ENCODE measurements around the gene LAMA3. TPM values are rescaled to one million over a fixed set of nuclear protein-coding genes. Genes with fewer than 3 reads are reported as not detected.
A peak's percentile ranks its signal among the peaks of the same experiment; 100 is the strongest.

LAMA3 gene
- total RNA-seq, 1 donor from 2014 or later, result 69.8 TPM

- no peak overlapping the region for H3K4me3 ChIP-seq (ENCODE audit: low read depth, low read length)
- TF ChIP-seq, protein P1, sequence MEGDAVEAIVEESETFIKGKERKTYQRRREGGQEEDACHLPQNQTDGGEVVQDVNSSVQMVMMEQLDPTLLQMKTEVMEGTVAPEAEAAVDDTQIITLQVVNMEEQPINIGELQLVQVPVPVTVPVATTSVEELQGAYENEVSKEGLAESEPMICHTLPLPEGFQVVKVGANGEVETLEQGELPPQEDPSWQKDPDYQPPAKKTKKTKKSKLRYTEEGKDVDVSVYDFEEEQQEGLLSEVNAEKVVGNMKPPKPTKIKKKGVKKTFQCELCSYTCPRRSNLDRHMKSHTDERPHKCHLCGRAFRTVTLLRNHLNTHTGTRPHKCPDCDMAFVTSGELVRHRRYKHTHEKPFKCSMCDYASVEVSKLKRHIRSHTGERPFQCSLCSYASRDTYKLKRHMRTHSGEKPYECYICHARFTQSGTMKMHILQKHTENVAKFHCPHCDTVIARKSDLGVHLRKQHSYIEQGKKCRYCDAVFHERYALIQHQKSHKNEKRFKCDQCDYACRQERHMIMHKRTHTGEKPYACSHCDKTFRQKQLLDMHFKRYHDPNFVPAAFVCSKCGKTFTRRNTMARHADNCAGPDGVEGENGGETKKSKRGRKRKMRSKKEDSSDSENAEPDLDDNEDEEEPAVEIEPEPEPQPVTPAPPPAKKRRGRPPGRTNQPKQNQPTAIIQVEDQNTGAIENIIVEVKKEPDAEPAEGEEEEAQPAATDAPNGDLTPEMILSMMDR (conservative IDR thresholded peaks at IDR 0.05; ENCODE audit: low read depth, low read length), result no peak
- no peak for DNase-seq (ENCODE audit: low read depth)
These were observed 282.5 kb downstream of the LAMA3 start for GRCh38 chr18:23971666-23972230.

DNA sequence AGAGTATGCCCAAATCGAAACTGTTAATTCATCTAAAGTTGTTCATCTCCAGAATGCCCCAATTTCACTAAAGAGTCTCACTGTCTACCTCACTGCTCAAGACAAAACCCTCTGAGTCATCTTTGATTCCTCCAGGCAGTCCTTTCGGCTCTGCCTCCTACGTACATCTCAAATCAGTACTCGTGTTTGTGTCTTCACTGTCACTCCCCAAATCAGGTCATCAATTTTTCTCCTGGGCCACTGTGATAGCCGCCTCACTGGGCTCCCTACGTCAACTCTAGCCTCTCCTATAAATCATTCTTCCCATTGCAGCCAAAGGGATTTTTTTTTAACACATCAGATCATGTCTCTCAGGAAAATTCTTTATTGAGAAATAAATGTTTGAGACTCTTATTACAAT, 283.2 kb downstream of the LAMA3 start:
- no peak for DNase-seq (ENCODE audit: low read depth)
- TF ChIP-seq, protein P1 (conservative IDR thresholded peaks at IDR 0.05; ENCODE audit: low read depth, low read length), result no peak
- H3K4me3 ChIP-seq (ENCODE audit: low read depth, low read length), result no peak overlapping the region

- no peak overlapping the region for H3K4me3 ChIP-seq (ENCODE audit: low read depth, low read length)
- TF ChIP-seq, protein P1 (conservative IDR thresholded peaks at IDR 0.05; ENCODE audit: low read depth, low read length), result no peak
- no peak for DNase-seq (ENCODE audit: low read depth)
These were observed 287.9 kb downstream of the LAMA3 start for GRCh38 chr18:23977103-23977502.

- TF ChIP-seq, protein P1 (conservative IDR thresholded peaks at IDR 0.05; ENCODE audit: low read depth, low read length), result no peak
- DNase-seq (ENCODE audit: low read depth), result no peak
- no peak overlapping the region for H3K4me3 ChIP-seq (ENCODE audit: low read depth, low read length)
These were observed 288.6 kb downstream of the LAMA3 start for GRCh38 chr18:23977719-23978483.

- DNase-seq (ENCODE audit: low read depth), result no peak
- no peak overlapping the region for H3K4me3 ChIP-seq (ENCODE audit: low read depth, low read length)
- TF ChIP-seq, protein P1 (conservative IDR thresholded peaks at IDR 0.05; ENCODE audit: low read depth, low read length), result no peak
These were observed 292.2 kb downstream of the LAMA3 start for GRCh38 chr18:23981369-23981980.

DNA sequence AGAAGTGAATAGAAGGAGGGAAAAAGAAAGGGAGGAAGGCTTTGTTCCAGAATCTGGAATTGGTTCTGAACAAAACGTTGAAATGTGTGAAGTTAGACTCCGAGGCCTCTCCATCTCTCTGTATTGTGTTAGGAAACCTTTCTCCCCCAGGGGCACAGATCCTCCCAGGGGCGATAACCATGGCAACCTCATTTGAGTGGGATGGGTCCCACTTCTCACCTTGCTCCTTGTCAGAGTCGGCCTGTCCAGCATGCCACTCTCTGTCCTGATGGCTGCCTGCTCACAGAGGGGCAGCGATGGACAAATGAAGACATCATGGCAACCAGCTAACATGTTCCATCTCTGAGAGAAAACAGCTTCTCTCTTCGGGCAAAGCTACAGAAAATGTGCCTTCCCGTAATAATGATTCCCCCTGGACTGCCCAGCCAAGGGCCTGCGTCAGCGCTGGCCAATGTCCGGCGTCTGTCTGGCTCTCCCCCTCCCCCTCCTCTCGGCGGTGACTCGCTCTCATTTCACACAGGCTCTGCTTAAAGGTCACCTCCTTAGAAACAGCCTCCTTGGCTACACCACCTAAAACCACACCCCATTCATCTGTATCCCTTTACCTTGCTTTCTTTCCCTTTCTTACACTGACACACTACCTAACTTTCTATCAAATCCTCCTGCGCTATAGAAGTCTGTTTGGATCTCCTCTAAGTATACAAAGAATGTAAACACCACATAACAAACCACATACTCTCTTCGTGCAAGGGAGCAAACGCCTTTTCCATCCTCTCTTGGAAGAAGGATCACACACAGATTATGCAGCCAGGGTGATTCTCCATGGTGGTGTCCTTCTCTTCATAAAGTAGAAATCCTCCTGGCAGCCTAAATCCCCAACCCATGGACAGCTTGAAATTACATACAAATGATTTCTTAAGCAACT, 293.2 kb downstream of the LAMA3 start:
- no peak for DNase-seq (ENCODE audit: low read depth)
- peak overlapping the region; percentile 12 for H3K4me3 ChIP-seq (ENCODE audit: low read depth, low read length)
- TF ChIP-seq, protein P1 (conservative IDR thresholded peaks at IDR 0.05; ENCODE audit: low read depth, low read length), result no peak
